Muscle layer of colon (tissue), 2 donors: ENCODE data around the gene IRF9.

Experiments
- H3K27ac ChIP-seq: one replicate; pipeline ENCODE4 v1.7.0; 2013; ENCODE audit warnings: low read depth, mild to moderate bottlenecking, low read length, moderate library complexity
- H3K27me3 ChIP-seq, 2 donors: one replicate each; pipeline ENCODE4 v1.7.0; 2013; ENCODE audit warnings: low read length in 2 of 2, mild to moderate bottlenecking in 2 of 2; ENCODE audit not compliant: insufficient read depth in 2 of 2, control insufficient read depth in 1 of 2
- H3K36me3 ChIP-seq: one replicate; pipeline ENCODE4 v1.7.0; 2013; ENCODE audit warnings: mild to moderate bottlenecking, low read length; ENCODE audit not compliant: insufficient read depth
- H3K4me1 ChIP-seq: one replicate; pipeline ENCODE4 v1.7.0; 2013; ENCODE audit warnings: mild to moderate bottlenecking, low read length; ENCODE audit not compliant: insufficient read depth
- H3K4me3 ChIP-seq, 2 donors: one replicate each; pipeline ENCODE4 v1.7.0; 2013; ENCODE audit warnings: low read length in 2 of 2, low read depth in 1 of 2, mild to moderate bottlenecking in 1 of 2, moderate library complexity in 1 of 2
- H3K9ac ChIP-seq: one replicate; pipeline ENCODE4 v1.7.0; 2013; ENCODE audit warnings: low read length
- H3K9me3 ChIP-seq: one replicate; pipeline ENCODE4 v1.7.0; 2013; ENCODE audit warnings: mild to moderate bottlenecking, low read length
- donor health status: abdominal sarcoma.
- donor health status: Adenocarcinoma of cecum.

The IRF9 gene

GRCh38 chr14:24122416-24122815 is 38.6 kb upstream of the IRF9 start:
- no peak overlapping the region for H3K27ac ChIP-seq
- H3K27me3 ChIP-seq: no peaks in the 10 kb centered on the region
- H3K9ac ChIP-seq: no peak overlapping the region
- H3K4me3 ChIP-seq: no peak overlapping the region
- H3K4me1 ChIP-seq: no peaks in the 10 kb centered on the region
- no peaks in the 10 kb centered on the region for H3K9me3 ChIP-seq
- peaks cover 52% of the 10 kb centered on the region for H3K36me3 ChIP-seq

GRCh38 chr14:24122898-24123297 is 38.2 kb upstream of the IRF9 start:
- no peak overlapping the region for H3K9ac ChIP-seq
- H3K27me3 ChIP-seq: no peaks in the 10 kb centered on the region
- peaks cover 47% of the 10 kb centered on the region for H3K36me3 ChIP-seq
- H3K4me3 ChIP-seq: no peak overlapping the region
- no peak overlapping the region for H3K27ac ChIP-seq
- no peaks in the 10 kb centered on the region for H3K4me1 ChIP-seq
- H3K9me3 ChIP-seq: no peaks in the 10 kb centered on the region

GRCh38 chr14:24123424-24124417 is 37.3 kb upstream of the IRF9 start:
- no peak overlapping the region for H3K4me3 ChIP-seq
- H3K36me3 ChIP-seq: peaks cover 39% of the 10 kb centered on the region
- H3K27ac ChIP-seq: no peak overlapping the region
- no peak overlapping the region for H3K9ac ChIP-seq
- no peaks in the 10 kb centered on the region for H3K27me3 ChIP-seq
- no peaks in the 10 kb centered on the region for H3K9me3 ChIP-seq
- H3K4me1 ChIP-seq: no peaks in the 10 kb centered on the region

GRCh38 chr14:24126939-24127338 is 34.1 kb upstream of the IRF9 start:
- H3K9ac ChIP-seq: no peak overlapping the region
- H3K9me3 ChIP-seq: no peaks in the 10 kb centered on the region
- H3K36me3 ChIP-seq: peaks cover 12% of the 10 kb centered on the region

GRCh38 chr14:24127673-24128072 is 33.4 kb upstream of the IRF9 start:
- no peak overlapping the region for H3K27ac ChIP-seq
- peaks cover 12% of the 10 kb centered on the region for H3K36me3 ChIP-seq
- no peaks in the 10 kb centered on the region for H3K9me3 ChIP-seq

More at GRCh38 chr14:24126939-24127338, 34.1 kb upstream of the IRF9 start:
- no peaks in the 10 kb centered on the region for H3K4me1 ChIP-seq
- H3K4me3 ChIP-seq: no peak overlapping the region
- no peaks in the 10 kb centered on the region for H3K27me3 ChIP-seq
- no peak overlapping the region for H3K27ac ChIP-seq

GRCh38 chr14:24129410-24129998 is 31.6 kb upstream of the IRF9 start:
- Histone ChIP-seq H3K4me3 (no peak overlapping the region), H3K4me1 (no peaks in the 10 kb centered on the region), H3K36me3 (no peaks in the 10 kb centered on the region), H3K27me3 (no peaks in the 10 kb centered on the region), H3K27ac (no peak overlapping the region), H3K9me3 (no peaks in the 10 kb centered on the region), H3K9ac (no peak overlapping the region)

More at GRCh38 chr14:24127673-24128072, 33.4 kb upstream of the IRF9 start:
- Histone ChIP-seq H3K27me3 (no peaks in the 10 kb centered on the region), H3K9ac (no peak overlapping the region), H3K4me1 (no peaks in the 10 kb centered on the region), H3K4me3 (no peak overlapping the region)

GRCh38 chr14:24130380-24130716 is 30.7 kb upstream of the IRF9 start, which contains the start of gene FITM1:
FITM1 (plus strand) TSS chr14:24130659; CDS start chr14:24131564, 905 bp downstream.
- no peaks in the 10 kb centered on the region for H3K36me3 ChIP-seq
- H3K27ac ChIP-seq: no peak within 1 kb of the TSS
- H3K9ac ChIP-seq: no peak within 1 kb of the TSS
- H3K9me3 ChIP-seq: no peaks in the 10 kb centered on the region
- no peak within 1 kb of the TSS for H3K4me3 ChIP-seq
- no peaks in the 10 kb centered on the region for H3K27me3 ChIP-seq
- H3K4me1 ChIP-seq: peaks cover 2% of the 10 kb centered on the region

- no peak overlapping the region for H3K9ac ChIP-seq
- H3K27ac ChIP-seq: no peak overlapping the region
- no peaks in the 10 kb centered on the region for H3K9me3 ChIP-seq
- H3K4me3 ChIP-seq: no peak overlapping the region
- peaks cover 5% of the 10 kb centered on the region for H3K4me1 ChIP-seq
- H3K36me3 ChIP-seq: no peaks in the 10 kb centered on the region
- H3K27me3 ChIP-seq: no peaks in the 10 kb centered on the region
Observed at GRCh38 chr14:24130717-24131548, 30.1 kb upstream of the IRF9 start.

- Histone ChIP-seq H3K4me1 (peaks cover 6% of the 10 kb centered on the region), H3K27ac (no peak overlapping the region), H3K27me3 (no peaks in the 10 kb centered on the region), H3K4me3 (no peak overlapping the region), H3K9me3 (no peaks in the 10 kb centered on the region), H3K36me3 (no peaks in the 10 kb centered on the region), H3K9ac (no peak overlapping the region)
Observed at GRCh38 chr14:24131549-24131966, 29.5 kb upstream of the IRF9 start.

- Histone ChIP-seq H3K4me3 (no peak overlapping the region), H3K27me3 (no peaks in the 10 kb centered on the region), H3K36me3 (peaks cover under 1% of the 10 kb centered on the region), H3K9ac (no peak overlapping the region), H3K9me3 (no peaks in the 10 kb centered on the region), H3K4me1 (peaks cover 12% of the 10 kb centered on the region), H3K27ac (no peak overlapping the region)
Observed at GRCh38 chr14:24132061-24132685, 28.9 kb upstream of the IRF9 start.

- H3K27ac ChIP-seq: no peak overlapping the region
- H3K27me3 ChIP-seq: no peaks in the 10 kb centered on the region
- H3K36me3 ChIP-seq: peaks cover 9% of the 10 kb centered on the region
- peaks cover 17% of the 10 kb centered on the region for H3K4me1 ChIP-seq
- H3K4me3 ChIP-seq: no peak overlapping the region
- H3K9ac ChIP-seq: no peak overlapping the region
- H3K9me3 ChIP-seq: no peaks in the 10 kb centered on the region
Observed at GRCh38 chr14:24132976-24133375, 28.1 kb upstream of the IRF9 start.
